HUES6 (cell line): ENCODE data around the gene RAB3C.
"Not testable (repeated sequence)": the region's sequence is repeated elsewhere in the genome, so short reads cannot be mapped to it uniquely, and the experiment has no call there.

Experiments used
- H3K27ac ChIP-seq: 2 replicates; pipeline ENCODE4 v1.7.0; 2013; ENCODE audit warnings: low read depth, mild to moderate bottlenecking, low read length, inconsistent platforms
- H3K27me3 ChIP-seq: 2 replicates; pipeline ENCODE4 v1.6.1; 2013; ENCODE audit warnings: low read length; ENCODE audit not compliant: control insufficient read depth, insufficient read depth
- H3K36me3 ChIP-seq: 2 replicates; pipeline ENCODE4 v1.6.1; 2013; ENCODE audit warnings: low read length; ENCODE audit not compliant: control insufficient read depth, insufficient read depth
- H3K4me1 ChIP-seq: 2 replicates; pipeline ENCODE4 v1.6.1; 2013; ENCODE audit warnings: low read length; ENCODE audit not compliant: control insufficient read depth, insufficient read depth
- H3K4me3 ChIP-seq: 2 replicates; pipeline ENCODE4 v1.5.1; 2013; ENCODE audit warnings: low read depth, low read length
- H3K9ac ChIP-seq: one replicate; pipeline ENCODE4 v1.6.1; 2013; ENCODE audit warnings: mild to moderate bottlenecking, low read length
- H3K9me3 ChIP-seq: 2 replicates; pipeline ENCODE4 v1.6.1; 2013; ENCODE audit warnings: low read depth, low read length; ENCODE audit not compliant: control insufficient read depth, insufficient read depth

RAB3C gene

GRCh38 chr5:58582803-58583491, at the start of gene RAB3C:
Gene RAB3C, plus strand, starts transcription at chr5:58583075. Its CDS starts 134 bp downstream, at chr5:58583209.
- peaks cover 4% of the 10 kb centered on the region for H3K4me1 ChIP-seq
- peaks cover 41% of the 10 kb centered on the region for H3K27me3 ChIP-seq
- no peaks in the 10 kb centered on the region for H3K36me3 ChIP-seq
- H3K27ac ChIP-seq: no peak within 1 kb of the TSS
- H3K9ac ChIP-seq: peak within 1 kb of the TSS; percentile 15
- no peaks in the 10 kb centered on the region for H3K9me3 ChIP-seq
- H3K4me3 ChIP-seq: peak within 1 kb of the TSS; percentile 90

- H3K9ac ChIP-seq, H3K36me3 ChIP-seq, H3K4me1 ChIP-seq, H3K4me3 ChIP-seq, H3K27ac ChIP-seq, H3K27me3 ChIP-seq: not testable (repeated sequence)
- peaks cover 15% of the 10 kb centered on the region for H3K9me3 ChIP-seq
Measured at GRCh38 chr5:58541935-58542334, 40.9 kb upstream of the RAB3C start.

- Histone ChIP-seq H3K27ac (no peak overlapping the region), H3K9ac (no peak overlapping the region), H3K27me3 (no peaks in the 10 kb centered on the region)
Measured at GRCh38 chr5:58542709-58543108, 40.2 kb upstream of the RAB3C start.

GRCh38 chr5:58543723-58544122, 39.2 kb upstream of the RAB3C start:
- Histone ChIP-seq H3K27ac (no peak overlapping the region), H3K4me1 (no peaks in the 10 kb centered on the region), H3K4me3 (no peak overlapping the region), H3K36me3 (no peaks in the 10 kb centered on the region), H3K9me3 (peaks cover 15% of the 10 kb centered on the region), H3K9ac (no peak overlapping the region), H3K27me3 (no peaks in the 10 kb centered on the region)

More at GRCh38 chr5:58542709-58543108, 40.2 kb upstream of the RAB3C start:
- no peaks in the 10 kb centered on the region for H3K4me1 ChIP-seq
- no peaks in the 10 kb centered on the region for H3K36me3 ChIP-seq
- H3K4me3 ChIP-seq: no peak overlapping the region
- H3K9me3 ChIP-seq: peaks cover 15% of the 10 kb centered on the region

GRCh38 chr5:58544195-58544594, 38.7 kb upstream of the RAB3C start:
- Histone ChIP-seq H3K36me3 (no peaks in the 10 kb centered on the region), H3K4me3 (no peak overlapping the region), H3K9ac (no peak overlapping the region), H3K4me1 (no peaks in the 10 kb centered on the region), H3K27me3 (no peaks in the 10 kb centered on the region), H3K27ac (no peak overlapping the region), H3K9me3 (peaks cover 15% of the 10 kb centered on the region)

GRCh38 chr5:58544926-58545325, 37.9 kb upstream of the RAB3C start:
- Histone ChIP-seq H3K9ac (no peak overlapping the region), H3K27ac (no peak overlapping the region), H3K9me3 (peaks cover 15% of the 10 kb centered on the region), H3K4me3 (no peak overlapping the region), H3K27me3 (no peaks in the 10 kb centered on the region), H3K4me1 (no peaks in the 10 kb centered on the region), H3K36me3 (no peaks in the 10 kb centered on the region)

GRCh38 chr5:58545912-58546311, 37.0 kb upstream of the RAB3C start:
- H3K9ac ChIP-seq: no peak overlapping the region
- no peak overlapping the region for H3K27ac ChIP-seq
- no peaks in the 10 kb centered on the region for H3K36me3 ChIP-seq
- H3K4me1 ChIP-seq: no peaks in the 10 kb centered on the region
- no peak overlapping the region for H3K4me3 ChIP-seq
- H3K9me3 ChIP-seq: peaks cover 15% of the 10 kb centered on the region
- H3K27me3 ChIP-seq: no peaks in the 10 kb centered on the region

- Histone ChIP-seq H3K4me3 (no peak overlapping the region), H3K27ac (no peak overlapping the region), H3K27me3 (no peaks in the 10 kb centered on the region)
Measured at GRCh38 chr5:58548068-58548467, 34.8 kb upstream of the RAB3C start.

GRCh38 chr5:58551492-58551891, 31.4 kb upstream of the RAB3C start:
- H3K4me1 ChIP-seq: no peaks in the 10 kb centered on the region

More at GRCh38 chr5:58548068-58548467, 34.8 kb upstream of the RAB3C start:
- H3K36me3 ChIP-seq: no peaks in the 10 kb centered on the region
- no peaks in the 10 kb centered on the region for H3K4me1 ChIP-seq
- peaks cover 4% of the 10 kb centered on the region; the same call in 1 of the 2 replicates for H3K9me3 ChIP-seq
- no peak overlapping the region for H3K9ac ChIP-seq

GRCh38 chr5:58557665-58558338, 25.1 kb upstream of the RAB3C start:
- not testable (repeated sequence) for H3K27me3 ChIP-seq, H3K36me3 ChIP-seq, H3K4me1 ChIP-seq, H3K27ac ChIP-seq, H3K9me3 ChIP-seq
- Histone ChIP-seq H3K4me3 (peak overlapping the region; percentile 64), H3K9ac (peak overlapping the region; percentile 46)

More at GRCh38 chr5:58551492-58551891, 31.4 kb upstream of the RAB3C start:
- no peak overlapping the region for H3K9ac ChIP-seq
- no peaks in the 10 kb centered on the region for H3K36me3 ChIP-seq
- H3K9me3 ChIP-seq: no peaks in the 10 kb centered on the region
- H3K4me3 ChIP-seq: no peak overlapping the region
- H3K27me3 ChIP-seq: no peaks in the 10 kb centered on the region
- no peak overlapping the region for H3K27ac ChIP-seq

GRCh38 chr5:58563016-58563700, 19.7 kb upstream of the RAB3C start:
- not testable (repeated sequence) for H3K27me3 ChIP-seq, H3K27ac ChIP-seq, H3K36me3 ChIP-seq, H3K4me3 ChIP-seq, H3K9ac ChIP-seq, H3K4me1 ChIP-seq
- peaks cover 21% of the 10 kb centered on the region; the same call in 1 of the 2 replicates for H3K9me3 ChIP-seq
